HG02610 (cell line): ENCODE data around the gene SRGN.

Source experiments
- ATAC-seq: cut with Tn5 transposase; IDR thresholded peaks from one replicate; pipeline ENCODE4 v1.9.1; 2021; ENCODE audit warnings: mild to moderate bottlenecking, moderate library complexity; ENCODE audit not compliant: unreplicated experiment

Gene SRGN

GRCh38 chr10:69060127-69060798 lies 27.6 kb upstream of the SRGN start:
- no peak for ATAC-seq

- peak; percentile 37 for ATAC-seq
Measured at GRCh38 chr10:69061305-69062161, 26.4 kb upstream of the SRGN start.

- ATAC-seq = no peak
Measured at GRCh38 chr10:69062901-69063300, 25.0 kb upstream of the SRGN start.

DNA sequence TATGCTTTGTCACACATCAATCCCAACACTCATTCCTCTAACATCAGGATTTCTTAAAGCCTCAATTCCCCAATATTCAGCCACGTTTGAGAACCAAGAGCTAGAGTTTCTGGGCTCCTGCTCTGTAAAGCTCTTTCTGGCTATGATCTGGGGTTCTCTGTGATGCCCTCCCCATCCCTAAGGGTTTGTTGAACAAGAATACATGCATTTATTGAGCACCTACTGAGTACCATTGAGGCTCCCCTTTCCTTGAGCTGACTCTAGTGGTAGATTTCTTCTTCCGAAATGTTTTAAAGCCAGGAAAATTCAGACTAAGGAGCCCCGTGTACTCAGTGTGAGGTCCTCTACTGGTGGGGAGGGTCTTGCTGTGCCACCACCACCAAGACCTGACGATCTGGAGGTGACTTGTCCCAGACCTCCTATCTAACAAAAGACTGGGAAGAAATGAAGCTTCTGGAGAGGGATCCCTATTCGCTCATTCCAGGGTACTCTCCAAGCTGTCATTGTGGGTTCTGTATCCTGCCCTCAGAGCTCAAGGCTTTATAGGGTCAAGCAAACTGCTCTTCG lies 23.1 kb upstream of the SRGN start:
- no peak for ATAC-seq

GRCh38 chr10:69065406-69066361 lies 22.2 kb upstream of the SRGN start:
- ATAC-seq = peak; percentile 62

DNA sequence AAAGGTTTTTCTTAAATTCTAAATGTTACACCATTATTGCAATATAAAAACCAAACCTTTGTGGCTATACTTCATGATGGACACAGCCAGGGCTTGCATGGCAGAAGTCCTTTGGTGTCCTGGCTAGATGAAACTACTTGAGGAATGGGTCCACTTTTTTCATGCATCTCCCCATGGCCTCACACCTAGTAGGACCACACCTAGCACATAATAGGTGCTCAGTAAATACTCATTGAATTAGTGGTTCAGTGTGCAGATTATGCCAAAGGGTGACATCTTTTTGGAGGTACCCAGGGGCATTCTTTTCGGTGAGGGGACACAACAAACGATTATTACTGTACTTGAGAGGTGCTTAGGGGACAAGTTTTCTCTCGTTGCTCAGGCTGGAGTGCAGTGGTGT lies 20.7 kb upstream of the SRGN start:
- no peak for ATAC-seq

DNA sequence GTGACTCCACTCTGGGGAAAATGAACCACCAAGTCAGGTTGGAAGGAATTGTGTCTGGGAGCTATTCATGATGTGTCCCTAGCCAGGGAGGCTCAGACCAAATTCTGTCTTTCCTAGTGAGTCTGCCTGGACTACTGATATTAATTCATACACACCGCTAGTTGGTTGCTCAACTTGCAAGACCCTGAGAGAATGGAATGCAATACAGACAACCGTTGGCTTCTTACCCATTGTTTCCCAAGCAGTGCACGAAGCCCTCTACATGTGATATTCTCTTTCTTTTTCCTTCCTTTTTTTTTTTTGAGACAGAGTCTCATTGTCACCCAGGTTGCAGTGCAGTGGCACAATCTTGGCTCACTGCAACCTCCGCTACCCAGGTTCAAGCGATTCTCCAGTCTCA lies 19.4 kb upstream of the SRGN start:
- no peak for ATAC-seq

DNA sequence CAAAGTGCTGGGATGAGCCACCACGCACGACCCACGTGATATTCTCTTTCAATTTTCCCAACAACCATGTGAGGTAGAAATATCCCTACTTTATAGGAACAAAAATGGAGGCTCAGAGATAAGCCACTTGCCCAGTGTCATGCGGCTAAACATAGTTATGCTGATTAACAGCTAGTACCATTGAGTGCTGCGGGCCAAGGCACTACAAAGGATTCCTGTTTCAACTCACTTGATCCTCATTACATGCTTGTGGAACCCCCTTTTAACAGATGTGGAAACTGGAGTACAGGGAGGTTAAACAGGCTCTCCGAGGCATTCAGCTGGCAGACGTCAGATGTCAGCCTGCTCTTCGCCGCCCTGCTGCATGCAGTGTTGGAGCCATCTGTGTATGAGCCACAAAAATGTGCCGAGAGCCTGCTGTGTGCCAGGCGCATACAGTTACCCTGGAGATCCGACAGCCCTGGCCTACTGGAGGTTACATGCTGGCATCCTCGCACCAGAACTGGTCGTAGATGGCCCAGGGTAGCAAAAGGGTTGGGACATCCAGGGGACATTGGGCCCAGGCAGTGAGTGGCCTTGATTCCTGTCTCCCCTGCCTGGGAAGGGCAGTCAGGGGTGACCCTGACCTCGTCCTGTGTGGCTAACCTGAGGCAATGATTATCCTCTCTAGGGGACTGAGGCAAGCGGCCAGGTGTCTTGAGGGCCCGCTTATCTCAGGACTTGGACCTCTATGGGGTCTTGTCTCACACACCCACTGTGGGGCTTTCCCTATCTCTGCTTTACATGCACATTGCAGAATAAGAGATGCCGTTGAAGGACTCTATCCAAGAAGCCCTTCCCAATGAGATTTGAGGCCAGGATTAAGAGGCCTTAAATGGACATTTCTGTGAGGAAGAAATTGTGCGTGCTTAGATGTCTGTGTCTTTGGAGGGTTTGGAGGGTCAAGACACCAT lies 18.5 kb upstream of the SRGN start:
- ATAC-seq = no peak

DNA sequence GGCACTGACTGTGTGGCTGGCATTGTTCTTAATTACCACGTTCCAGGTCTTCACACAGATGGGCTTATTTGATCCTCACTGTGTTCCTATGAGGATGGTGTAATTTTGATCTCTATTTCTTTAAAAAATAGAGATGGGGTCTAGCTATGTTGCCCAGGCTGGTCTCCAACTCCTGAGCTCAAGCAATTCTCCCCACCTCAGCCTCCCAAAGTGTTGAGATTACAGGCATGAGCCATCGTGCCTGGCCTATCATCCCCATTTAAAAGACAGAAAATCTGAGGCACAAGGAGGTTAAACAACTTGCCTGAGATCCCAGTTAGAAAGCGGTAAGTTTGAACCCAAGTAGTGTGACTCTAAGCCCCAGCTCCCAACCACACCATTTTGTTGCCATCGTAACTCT lies 17.0 kb upstream of the SRGN start:
- no peak for ATAC-seq

- no peak for ATAC-seq
Measured at GRCh38 chr10:69071610-69072009, 16.3 kb upstream of the SRGN start.

DNA sequence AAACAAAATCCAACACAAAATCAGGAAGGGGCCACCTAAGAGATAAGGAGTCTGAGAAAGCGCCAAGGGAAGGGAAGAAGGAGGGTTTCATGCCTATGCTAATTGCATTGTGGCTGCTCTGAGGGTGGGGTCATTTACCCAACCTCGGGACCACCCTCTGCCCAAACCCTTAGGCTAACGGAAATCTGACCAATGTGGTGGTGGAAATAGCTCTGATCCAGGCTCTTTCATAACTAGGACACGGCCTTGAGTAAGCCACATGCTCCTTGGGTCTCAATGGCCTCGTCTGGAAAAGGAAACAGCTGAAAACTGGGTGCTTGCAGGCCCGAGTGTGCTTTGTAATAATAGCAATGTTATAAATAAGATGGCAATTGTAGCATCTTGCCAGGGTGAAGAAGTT lies 14.9 kb upstream of the SRGN start:
- no peak for ATAC-seq

GRCh38 chr10:69073736-69074364 lies 14.1 kb upstream of the SRGN start:
- no peak for ATAC-seq

DNA sequence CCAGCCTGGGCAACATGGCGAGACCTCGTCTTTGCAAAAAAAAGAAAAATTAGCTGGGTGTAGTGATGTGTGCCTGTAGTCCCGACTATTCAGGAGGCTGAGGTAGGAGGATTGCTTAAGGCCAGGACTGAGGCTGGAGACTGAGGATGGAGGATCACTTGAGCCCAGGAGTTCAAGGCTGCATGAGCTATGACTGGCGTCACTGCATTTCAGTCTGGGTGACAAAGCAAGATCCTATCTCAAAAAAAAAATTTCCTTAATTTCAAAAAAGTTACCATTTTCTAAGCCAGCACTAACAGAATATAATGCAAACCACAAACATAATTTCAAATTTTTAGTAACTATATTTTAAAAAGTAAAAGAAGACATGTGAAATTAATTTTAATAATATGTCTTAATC lies 13.4 kb upstream of the SRGN start:
- ATAC-seq = no peak

DNA sequence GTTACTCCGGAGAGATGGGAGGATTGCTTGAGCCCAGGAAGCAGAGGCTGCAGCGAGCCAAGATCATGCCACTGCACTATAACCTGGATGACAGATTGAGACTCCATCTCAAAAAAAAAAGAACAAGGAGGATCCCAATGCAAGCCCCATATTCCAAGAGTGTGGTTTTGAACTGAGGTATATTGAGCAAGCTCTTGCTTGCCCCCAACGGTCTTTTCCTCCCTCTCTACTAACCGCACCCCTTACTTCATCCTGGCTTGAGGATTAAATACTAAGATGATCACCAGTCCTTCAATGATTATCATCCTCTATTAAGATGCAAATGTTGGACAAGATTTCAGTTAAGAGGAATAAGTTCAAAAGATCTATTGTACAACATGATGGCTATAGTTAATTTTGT lies 12.5 kb upstream of the SRGN start:
- ATAC-seq = no peak

GRCh38 chr10:69078311-69078710 lies 9.6 kb upstream of the SRGN start:
- no peak for ATAC-seq

DNA sequence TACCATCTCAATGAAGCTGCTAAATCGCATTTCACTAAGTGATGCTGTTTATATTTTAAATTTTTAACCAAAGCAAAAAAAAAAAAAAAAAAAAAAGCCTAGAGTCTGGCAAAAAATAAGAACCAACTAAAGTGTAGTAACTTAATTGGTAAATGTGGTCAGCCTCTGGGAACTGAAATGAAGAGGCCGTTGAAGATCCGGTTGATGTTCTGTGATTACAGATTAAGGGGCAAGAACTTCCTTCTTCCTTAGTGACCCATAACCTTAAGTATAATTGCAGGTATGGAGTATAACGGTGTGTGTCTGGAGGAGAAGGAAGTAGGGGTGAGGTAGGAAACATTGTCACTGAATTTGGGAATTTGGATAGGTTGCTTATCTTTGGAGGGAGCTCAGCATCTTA lies 7.7 kb upstream of the SRGN start:
- no peak for ATAC-seq

DNA sequence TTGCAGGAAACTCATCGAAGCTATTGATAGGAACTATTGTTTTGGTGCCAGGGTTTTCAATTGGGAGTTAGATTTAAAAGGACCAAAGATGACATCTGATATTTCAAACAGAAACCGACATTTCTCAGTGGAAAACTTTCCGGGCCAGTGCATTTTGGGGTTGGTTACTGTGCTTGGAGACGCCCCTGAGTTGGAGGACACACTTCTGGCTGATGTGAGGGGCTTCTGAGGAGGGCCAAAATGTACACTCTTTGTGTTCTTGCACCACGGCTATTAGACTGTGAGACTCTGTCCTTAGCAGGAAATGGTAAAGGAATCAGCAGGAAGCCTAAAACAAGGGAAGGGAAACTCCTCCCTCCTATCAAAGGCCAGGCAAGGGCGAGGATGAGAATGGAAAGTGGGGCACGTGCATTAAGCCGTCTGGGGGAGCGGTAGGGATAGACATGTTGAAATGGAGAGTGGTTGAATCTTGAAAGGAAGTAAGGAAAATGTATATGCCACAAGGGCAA lies 1.8 kb upstream of the SRGN start:
- no peak for ATAC-seq

- no peak for ATAC-seq
Measured at GRCh38 chr10:69088471-69088769, 517 bp downstream of the SRGN start.

DNA sequence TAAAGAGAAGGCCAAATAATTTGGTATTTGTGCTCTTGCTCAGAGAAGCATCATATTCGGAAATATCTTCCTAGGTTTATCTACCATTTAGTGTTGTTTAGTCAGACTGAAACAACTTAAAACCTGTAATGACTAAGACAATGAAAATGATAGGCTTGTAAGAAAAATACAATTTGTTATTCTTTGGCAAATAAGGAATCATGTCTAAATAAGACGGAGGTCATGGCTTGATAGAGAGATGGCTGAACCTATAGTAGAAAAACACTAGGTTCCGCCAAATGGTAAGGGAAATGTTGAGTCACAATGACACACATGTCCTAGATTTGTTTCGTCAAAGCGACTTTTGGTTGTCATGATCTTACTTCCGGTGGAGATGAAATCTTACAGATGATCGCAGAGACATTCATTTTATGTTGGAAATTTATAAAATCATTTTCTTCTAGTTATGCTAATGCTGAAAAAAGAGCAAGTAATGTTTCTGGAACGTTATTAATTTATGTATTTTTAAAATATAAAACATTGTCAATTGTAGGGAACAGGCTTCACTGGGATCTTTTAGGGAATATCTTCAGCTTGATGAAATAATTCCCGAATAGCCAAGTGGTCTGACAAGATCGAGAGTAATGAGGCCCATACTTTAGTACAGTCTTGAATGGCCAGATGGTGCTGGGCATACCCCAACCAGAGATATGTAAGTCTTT lies 1.0 kb downstream of the SRGN start:
- no peak for ATAC-seq
